HG02571 (cell line): ENCODE results near the gene QKI.
"Not testable (repeated sequence)": the region's sequence is repeated elsewhere in the genome, so short reads cannot be mapped to it uniquely, and the experiment has no call there.

Source experiments
- ATAC-seq: cut with Tn5 transposase; IDR thresholded peaks from one replicate; pipeline ENCODE4 v1.9.1; 2021; ENCODE audit warnings: mild to moderate bottlenecking, moderate library complexity; ENCODE audit not compliant: unreplicated experiment

Gene QKI

GRCh38 chr6:163414117-163414945, at the start of gene QKI:
TSS of gene QKI (plus strand) at chr6:163414718. CDS start at chr6:163415194, 476 bp downstream.
- peak; percentile 39 for ATAC-seq

- no peak for ATAC-seq
These were observed 48.2 kb upstream of the QKI start for GRCh38 chr6:163366288-163366687.

GRCh38 chr6:163367497-163368183, 46.9 kb upstream of the QKI start:
- no peak for ATAC-seq

- ATAC-seq = no peak
These were observed 45.4 kb upstream of the QKI start for GRCh38 chr6:163369141-163369540.

GRCh38 chr6:163369628-163370365, 44.7 kb upstream of the QKI start:
- no peak for ATAC-seq

GRCh38 chr6:163370464-163371117, 43.9 kb upstream of the QKI start:
- no peak for ATAC-seq

GRCh38 chr6:163371129-163371528, 43.4 kb upstream of the QKI start:
- ATAC-seq = no peak

- ATAC-seq = no peak
These were observed 41.3 kb upstream of the QKI start for GRCh38 chr6:163373240-163373639.

GRCh38 chr6:163375361-163375760, 39.2 kb upstream of the QKI start:
- no peak for ATAC-seq

GRCh38 chr6:163376187-163376586, 38.3 kb upstream of the QKI start:
- no peak for ATAC-seq

- no peak for ATAC-seq
These were observed 37.0 kb upstream of the QKI start for GRCh38 chr6:163377561-163377960.

- no peak for ATAC-seq
These were observed 34.3 kb upstream of the QKI start for GRCh38 chr6:163380216-163380615.

- no peak for ATAC-seq
These were observed 33.3 kb upstream of the QKI start for GRCh38 chr6:163381118-163381756.

GRCh38 chr6:163383396-163383795, 31.1 kb upstream of the QKI start:
- not testable (repeated sequence) for ATAC-seq

- ATAC-seq = no peak
These were observed 30.6 kb upstream of the QKI start for GRCh38 chr6:163383912-163384311.

GRCh38 chr6:163384510-163384909, 30.0 kb upstream of the QKI start:
- ATAC-seq = no peak

- not testable (repeated sequence) for ATAC-seq
These were observed 29.0 kb upstream of the QKI start for GRCh38 chr6:163385503-163385902.

GRCh38 chr6:163386329-163386908, 28.1 kb upstream of the QKI start:
- no peak for ATAC-seq

GRCh38 chr6:163387317-163387716, 27.2 kb upstream of the QKI start:
- ATAC-seq = no peak

GRCh38 chr6:163389354-163389753, 25.2 kb upstream of the QKI start:
- ATAC-seq = no peak
